HG03520 (cell line): ENCODE results near the gene THRB.
A peak's percentile ranks its signal among the peaks of the same experiment; 100 is the strongest.
"Not testable (repeated sequence)": the region's sequence is repeated elsewhere in the genome, so short reads cannot be mapped to it uniquely, and the experiment has no call there.

Experiments used
- ATAC-seq: cut with Tn5 transposase; IDR thresholded peaks from one replicate; pipeline ENCODE4 v1.9.1; 2021; ENCODE audit warnings: mild to moderate bottlenecking, moderate library complexity; ENCODE audit not compliant: unreplicated experiment

The THRB gene

DNA sequence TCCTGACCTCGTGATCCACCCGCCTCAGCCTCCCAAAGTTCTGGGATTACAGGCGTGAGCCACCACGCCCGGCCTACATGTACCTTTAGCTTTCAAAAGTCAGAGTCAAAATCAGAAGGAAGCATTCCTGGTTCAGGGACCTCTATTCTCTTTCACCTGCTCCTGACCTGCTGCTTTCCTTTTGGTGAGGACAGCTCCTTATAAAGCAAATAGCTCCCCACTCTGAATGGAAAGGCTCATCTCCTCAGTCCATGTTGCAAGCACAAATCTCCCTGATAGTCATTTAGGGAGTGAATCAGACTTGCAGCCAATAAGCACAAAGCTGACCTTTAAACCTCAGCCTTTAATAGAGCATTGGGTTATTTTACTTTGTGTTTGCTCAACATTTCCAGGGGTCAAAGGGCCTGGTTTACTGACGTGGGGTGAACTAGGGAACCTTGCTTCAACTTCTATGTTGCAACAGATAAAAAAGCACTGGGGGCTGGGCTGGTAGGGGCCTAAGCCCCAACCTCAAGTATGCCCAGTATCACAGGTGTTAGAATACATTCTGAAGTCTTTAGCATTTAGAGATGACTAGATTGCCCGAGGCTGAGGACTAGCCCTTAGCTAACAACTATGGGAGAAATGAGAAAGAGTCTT, 43.1 kb downstream of the THRB start:
- ATAC-seq = no peak

DNA sequence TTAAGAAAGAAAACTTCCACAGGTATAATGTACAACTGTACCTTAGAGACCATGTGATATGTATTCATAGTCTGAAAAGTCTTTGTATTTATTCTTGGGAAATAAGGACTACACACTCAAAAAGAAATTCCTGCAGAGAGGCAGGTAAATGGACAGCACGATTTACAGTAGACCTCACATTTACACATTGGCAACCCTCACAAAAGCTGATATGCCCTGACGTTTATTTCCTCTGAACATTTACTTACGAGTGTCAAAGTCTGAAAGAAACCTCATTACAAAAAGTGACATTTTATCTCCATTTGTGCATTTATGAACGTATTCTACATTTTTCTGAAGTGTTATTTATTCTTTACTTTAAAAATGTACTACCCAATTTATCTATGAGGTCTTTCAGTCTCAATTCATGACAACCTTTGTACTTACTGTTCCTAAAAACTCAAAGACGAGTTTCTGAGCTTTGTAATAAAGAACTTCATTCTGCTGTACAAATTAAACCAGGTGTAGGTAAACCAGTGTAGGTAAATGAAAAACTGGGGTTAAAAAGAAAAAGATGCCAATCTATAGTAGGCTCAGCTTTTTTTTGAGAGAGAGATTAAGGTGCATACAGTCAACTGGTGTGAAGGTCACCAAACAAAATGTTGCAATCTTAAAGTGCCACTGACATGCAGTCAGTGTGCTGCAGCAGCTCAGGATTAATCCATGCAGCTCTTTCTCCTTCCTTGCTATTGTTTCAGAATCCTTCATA, 44.3 kb downstream of the THRB start:
- ATAC-seq = no peak

DNA sequence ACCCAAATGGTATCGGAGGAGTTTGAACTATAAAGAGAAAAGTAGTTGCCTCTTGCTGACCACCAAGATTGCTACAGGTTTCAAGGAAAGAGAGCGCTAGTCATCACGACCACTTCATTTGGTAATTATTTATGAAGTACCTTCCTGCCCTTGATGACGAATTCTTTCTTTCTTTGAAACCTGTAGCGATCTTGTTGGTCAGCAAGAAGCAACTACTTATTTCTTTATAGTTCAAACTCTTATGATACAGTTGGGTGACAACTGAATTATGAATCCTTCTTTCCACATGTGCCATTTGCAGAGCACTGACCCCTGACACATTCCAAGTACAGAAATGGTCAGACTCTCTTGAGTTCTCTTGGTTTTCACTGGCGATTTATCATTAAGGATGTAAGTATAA, 46.8 kb downstream of the THRB start:
- ATAC-seq = no peak

DNA sequence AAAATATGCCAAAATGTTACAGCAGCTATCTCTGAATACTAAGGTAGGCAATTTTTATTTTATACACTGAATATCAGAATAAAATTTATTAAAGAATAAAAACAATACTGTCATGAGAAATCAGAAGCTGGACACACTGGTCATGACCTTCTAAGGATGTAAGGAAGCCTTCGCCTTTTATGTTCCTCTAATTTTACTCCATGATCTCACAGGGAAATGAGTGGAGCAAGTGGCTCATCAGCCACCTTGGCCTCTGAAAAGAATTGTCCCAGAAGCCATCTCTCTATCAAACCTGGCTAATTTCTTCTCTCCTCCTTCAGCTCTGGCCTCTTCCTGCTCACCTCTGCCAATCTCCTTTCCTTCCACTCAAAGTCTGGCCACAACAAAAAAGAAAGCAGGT, 48.6 kb downstream of the THRB start:
- ATAC-seq = no peak

DNA sequence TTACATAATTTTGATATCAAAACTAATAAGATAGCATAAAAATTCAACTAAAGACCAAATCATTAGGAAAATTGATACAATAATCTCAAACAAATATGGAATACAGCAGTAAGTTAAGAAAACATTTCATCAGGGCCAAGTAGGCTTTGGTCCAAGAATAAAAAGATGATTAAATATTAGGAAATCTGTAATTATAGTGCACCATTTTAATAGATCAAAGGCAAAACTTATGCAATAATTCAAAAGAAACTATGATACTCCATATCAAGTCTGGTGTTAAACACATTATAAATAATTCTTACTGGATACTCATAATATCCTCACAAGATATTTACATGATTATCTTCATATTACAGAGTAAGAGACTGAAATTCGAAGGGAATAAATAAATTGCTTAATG, 51.2 kb downstream of the THRB start:
- ATAC-seq = no peak

DNA sequence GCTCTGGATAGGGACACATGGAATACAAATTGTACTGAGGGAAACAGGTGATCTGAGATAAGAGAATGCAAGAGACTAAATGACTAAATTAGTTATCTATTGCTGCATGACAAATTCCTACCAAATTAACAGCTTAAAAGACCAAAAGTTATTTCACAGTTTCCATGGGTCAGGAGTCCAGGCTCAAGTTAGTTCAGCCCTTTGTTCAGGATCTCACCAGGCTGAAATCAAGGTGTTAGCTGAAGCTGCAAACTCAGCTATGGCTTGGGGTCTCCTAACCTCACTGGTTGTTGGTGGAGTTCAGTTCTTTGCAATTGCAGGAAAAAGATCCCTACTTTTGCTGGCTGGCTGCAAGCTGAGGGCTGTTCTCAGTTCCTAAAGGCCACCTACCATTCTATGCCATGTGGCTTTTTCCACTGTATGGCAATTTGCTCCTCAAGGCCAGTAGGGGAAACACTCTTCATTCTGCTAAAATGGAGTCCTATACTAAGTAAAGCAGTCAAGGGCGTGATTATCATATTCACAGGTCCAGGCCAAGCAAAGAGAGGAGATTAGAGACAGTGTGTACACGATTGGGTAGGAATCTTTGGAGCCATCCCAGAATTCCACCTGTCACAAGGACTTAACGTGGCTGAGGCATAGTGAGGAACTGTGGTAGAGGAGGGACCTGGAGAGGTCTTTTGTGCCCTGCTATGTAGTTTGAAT, 53.7 kb downstream of the THRB start:
- no peak for ATAC-seq

DNA sequence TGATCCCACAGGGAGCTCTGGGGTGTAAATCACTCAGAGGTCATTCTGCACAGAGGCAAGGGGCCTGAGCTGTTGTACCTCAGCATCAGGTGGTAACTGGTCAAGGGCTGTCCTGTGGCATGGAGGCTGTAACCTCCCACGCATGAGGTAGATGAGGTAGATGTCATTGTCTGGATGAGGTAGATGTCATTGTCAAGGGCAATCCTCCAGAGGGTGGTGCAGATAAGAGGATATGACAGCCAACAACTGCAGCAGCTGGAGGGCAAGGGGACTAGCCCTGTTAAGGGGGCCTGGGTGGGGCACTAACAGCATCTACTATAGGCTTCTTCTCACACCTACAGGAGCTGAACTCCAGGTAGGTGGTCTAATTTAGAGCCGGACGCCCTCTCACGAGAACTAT, 55.6 kb downstream of the THRB start:
- no peak for ATAC-seq

DNA sequence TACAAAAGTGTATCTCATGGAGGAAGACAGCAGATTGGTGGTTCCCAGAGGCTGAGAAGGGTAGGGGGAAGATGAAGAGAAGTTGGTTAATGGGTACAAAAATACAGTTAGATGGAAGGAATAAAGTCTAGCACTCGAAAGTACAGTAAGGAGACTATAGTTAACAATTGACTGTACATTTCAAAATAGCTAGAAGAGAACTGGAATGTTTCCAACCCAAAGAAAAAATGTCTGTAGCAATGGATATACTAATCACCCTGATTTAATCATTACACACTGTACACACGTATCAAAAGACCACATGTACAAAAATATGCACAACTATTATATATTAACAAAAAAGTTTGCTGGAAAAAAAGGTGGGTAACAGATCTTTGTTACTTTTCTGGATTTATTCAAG, 57.3 kb downstream of the THRB start:
- no peak for ATAC-seq

DNA sequence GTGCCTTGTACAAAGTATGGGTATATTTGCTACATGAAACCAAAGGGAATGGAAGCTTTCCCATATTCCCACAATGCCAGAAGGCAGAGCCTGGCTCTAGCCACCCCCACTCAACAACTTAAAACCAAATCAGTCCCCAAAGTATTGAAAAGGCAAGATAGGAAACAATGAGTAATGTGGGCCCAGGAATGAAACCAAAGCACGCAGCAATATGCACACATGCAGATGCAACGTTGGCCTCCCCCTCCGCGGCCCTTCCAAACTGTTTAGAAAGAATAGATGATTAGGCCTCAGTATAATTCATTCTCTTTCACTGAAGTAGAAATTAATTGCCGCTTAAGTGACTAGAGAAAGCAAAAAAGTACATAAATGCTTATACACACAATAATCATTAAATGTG, 59.1 kb downstream of the THRB start:
- no peak for ATAC-seq

DNA sequence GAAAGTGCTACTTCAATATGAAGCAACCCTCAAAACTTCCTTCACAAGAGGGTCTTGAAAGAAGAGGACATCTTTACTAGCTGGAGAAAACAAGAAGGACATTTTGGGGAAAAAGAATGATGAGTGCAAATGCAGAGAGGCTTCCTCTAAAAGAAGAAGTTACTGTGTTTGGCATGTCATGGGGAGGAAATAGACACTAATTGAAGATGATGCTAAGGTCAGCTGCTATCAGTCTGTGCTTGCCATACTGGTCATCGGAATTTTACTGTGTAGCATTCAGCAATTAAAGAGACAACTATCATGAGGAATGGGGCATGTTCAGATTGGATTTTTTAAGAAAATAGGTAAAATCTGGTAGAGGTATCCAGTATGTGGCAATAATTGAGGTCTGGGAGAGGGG, 60.0 kb downstream of the THRB start:
- ATAC-seq = no peak

DNA sequence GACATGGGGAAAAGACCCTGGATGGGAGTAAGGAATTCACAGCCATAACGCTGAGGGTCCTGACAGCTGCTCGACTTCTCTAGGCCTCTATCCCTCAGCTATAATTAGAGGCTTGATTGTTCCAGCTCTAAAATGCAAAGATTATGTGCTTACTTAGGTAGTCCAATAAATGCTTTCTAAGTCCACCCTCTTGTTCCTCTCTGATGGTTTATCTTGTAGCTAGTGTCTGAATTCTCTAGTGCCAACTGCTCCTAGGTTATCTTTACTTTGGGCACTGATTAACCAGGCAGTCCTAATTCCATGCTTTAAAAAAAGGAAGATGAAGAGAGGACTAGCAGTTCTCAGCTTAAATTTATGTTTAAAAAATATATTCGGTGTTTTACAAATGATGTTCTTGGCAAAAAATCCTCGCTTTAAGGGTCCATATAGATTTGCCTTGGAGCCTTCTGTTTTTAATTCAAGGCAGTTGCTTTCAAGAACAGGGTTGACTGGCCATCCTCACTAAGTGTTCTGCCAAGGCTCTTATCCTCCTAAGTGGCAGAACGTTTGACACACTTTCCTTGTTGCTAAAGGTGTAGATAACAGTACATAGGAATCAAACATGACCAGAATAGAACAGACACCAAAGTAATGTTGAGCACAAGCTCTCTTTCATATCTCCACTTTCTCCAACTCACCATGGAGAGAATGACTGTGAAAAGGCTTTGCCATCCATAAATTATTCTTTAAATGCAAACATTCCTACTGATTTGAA, 60.6 kb downstream of the THRB start:
- ATAC-seq = no peak

DNA sequence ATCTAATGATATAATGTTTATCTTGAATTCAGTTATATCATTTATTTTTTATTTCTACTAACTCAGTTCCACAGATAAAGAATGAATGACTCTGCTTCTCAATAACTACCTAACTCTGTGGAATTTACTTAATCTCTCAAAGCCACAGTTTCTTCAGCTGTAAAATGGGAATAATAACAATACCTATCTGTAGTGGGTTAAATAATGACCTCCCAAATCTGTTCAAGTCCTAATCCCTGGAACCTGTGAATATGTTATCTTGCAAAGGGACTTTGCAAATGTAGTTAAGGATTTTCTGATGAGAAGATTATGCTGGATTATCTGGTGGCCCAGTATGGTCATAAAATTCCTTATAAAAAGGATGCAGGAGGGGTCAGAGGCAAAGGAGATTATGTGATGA, 61.7 kb downstream of the THRB start:
- no peak for ATAC-seq

DNA sequence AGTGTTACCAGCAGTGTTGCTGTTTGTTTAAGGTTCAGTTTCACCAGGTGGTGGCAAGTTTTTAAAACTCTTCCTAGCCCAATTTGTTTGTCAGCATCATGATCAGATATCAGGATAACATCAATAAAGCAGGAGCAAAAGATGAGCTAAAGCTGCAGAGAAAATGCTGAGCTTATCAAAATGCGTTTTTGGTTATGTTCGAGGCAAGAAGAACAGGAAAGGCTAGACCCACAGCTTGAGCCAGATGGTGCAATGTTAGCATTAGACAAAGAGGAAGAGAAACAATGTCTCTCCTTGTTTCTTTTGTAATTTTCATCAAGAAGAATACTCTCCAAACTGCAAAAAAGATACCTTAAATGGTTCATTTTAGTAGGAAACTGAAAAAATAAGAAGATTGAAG, 66.2 kb downstream of the THRB start:
- ATAC-seq = no peak

DNA sequence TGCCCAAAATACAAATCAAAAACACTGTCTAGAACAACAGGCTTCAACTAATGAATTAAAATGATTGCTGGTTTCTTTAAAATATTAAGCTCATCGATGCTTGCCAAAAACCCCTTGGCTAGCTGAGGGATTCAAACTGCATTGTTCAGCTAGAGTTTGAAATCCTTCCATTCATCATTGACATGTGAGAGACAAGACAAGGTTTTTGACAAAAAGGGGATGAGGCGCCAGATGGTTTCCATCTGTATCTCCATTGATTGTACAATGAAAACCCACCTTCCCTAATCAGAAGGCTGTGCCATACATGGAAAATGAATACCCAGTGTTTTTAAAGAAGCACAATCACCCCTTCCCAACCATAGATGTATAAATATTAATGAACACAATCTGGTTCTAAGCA, 67.8 kb downstream of the THRB start:
- no peak for ATAC-seq

DNA sequence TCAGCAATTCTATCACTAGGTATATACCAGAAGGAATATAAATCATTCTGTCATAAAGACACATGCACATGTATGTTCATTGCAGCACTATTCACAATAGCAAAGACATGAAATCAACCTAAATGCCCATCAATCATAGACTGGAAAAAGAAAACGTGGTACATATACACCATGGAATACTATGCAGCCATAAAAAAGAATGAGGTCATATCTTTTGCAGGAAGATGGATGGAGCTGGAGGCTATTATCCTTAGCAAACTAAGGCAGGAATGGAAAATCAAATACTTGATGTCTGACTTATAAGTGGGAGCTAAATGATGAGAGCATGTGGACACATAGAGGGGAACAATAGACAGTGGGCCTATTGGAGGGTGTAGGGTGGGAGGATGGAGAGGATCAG, 73.8 kb downstream of the THRB start:
- not testable (repeated sequence) for ATAC-seq

DNA sequence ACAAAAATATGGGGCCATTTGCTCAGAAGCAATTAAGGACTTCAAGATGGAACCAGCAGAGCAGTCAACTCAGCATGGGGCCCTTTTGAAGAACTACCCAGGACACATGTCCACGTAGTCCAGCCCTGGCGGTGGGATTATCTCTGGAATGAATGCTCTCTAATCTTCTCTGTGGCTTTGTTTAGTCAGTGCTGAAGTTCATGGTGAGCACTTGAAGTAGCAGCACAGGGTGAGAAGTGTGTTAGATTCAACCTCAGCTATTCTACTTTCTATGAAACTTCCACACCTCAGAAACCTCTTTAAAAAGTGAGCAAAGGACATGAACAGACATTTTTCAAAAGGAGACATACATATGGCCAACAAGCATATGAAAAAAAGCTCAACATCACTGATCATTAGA, 74.4 kb downstream of the THRB start:
- ATAC-seq = peak; percentile 53

DNA sequence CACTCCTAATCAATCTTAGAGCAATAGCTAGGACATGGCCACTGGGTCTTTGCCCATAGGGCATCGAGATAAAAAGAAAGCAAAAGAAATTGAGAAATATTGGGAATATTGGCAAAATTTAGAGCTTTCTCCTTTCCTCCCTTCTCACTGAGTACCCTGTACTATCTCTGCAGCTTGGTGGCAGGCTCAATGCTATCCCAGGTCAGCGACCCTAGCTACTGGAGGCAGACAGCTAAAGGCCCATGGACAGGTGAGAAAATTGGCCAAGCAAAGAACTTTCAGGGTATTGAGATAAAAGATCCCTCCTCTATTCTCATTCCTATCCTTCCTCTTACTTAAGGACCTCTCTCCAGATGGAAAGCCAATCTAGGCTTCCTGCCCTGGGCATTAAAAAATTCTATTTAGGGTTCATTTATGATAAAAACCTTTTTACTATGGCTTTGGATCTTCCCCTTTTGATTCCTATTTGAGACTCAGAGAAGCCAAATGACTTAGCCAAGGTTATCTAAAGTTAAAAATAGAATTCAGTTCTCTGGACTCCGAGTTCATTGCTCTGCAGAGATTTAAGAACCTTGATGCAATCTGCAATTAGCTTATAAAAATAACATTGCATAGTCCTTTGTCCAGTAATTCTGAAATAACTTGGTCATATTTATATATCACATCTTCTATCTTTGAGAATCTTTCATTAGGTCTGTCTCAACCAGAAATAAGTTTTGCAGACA, 75.4 kb downstream of the THRB start:
- no peak for ATAC-seq

DNA sequence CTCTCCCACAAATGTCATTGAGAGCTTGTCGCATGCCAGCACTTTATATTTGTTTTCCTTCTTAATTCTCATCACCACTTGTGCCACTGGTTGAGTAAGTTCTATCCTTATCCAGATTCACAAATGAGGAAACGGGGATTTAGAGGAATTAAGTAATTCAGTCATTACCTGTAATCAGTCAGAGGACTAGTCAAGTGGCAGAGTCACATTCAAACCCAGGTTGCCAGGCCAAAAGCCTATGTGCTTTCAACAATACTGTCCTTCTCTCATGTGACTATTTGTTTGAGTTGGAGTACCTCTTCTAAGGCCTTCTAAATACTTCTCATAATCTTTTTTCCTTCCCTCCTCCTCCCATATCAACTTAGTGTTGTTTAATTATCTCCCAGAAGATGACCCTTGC, 76.9 kb downstream of the THRB start:
- no peak for ATAC-seq

DNA sequence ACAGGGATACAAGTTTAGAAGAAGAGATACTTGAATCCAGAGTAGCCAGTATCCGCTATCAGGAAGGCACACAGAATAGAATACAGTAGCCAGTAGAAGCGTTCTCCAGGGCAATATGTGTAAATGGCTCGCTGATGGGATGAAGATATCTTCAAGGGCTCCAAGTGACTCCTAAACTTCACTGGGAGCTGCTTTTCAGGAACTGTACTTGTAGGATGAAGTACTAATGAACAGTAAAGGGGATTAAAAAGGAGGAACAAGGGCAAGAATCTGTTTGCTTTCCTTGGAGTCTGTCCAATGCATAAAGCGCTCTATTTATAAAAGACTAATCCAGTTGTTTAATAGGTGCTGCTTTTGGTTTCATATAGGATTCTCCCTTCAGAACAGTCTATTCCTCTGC, 78.4 kb downstream of the THRB start:
- ATAC-seq = no peak

DNA sequence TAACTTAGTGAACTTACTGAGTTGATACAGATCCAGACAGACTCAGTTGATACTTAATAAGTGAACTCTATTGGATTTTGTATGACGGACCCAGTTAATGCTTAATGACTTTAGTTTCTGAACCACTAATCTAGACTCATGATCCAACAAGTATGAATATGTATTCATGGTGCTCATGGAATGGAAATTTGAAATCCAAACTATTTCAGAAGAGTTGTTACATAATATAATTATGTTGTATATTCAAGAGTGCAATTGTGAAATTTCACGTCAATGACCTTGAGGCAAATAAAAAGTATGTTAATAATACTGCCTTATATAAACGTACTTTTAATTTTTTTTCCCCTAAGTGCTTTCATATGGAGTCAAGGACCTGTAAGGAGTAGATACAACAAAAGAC, 78.8 kb downstream of the THRB start:
- no peak for ATAC-seq

DNA sequence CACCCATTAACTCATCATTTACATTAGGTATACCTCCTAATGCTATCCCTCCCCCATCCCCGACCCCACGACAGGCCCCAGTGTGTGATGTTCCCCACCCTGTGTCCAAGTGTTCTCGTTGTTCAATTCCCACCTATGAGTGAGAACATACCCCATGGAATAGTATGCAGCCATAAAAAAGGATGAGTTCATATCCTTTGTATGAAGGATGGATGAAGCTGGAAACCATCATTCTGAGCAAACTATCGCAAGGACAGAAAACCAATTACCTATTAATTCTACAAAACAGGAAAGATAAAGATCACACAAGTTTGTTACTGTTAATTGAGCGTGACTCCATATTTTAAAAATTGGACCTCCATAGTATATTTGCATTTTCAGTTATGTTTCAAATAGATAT, 81.0 kb downstream of the THRB start:
- ATAC-seq = not testable (repeated sequence)
